NCI-H2107 treated with DMSO at 0.1 percent for 48 hours (cell line): ENCODE results near the gene MTR.
"Not testable (repeated sequence)": the region's sequence is repeated elsewhere in the genome, so short reads cannot be mapped to it uniquely, and the experiment has no call there.

Experiments
- DNase-seq: peaks from one replicate; lab custom pipeline; 2025; ENCODE audit not compliant: unreplicated experiment; lab: John Stamatoyannopoulos, UW

The MTR gene

GRCh38 chr1:236830116-236830515, 35.0 kb downstream of the MTR start:
- no peak for DNase-seq

- no peak for DNase-seq
These were observed 35.5 kb downstream of the MTR start for GRCh38 chr1:236830560-236830959.

- no peak for DNase-seq
These were observed 38.5 kb downstream of the MTR start for GRCh38 chr1:236833575-236833974.

GRCh38 chr1:236834876-236835275, 39.8 kb downstream of the MTR start:
- DNase-seq = no peak

GRCh38 chr1:236835491-236835890, 40.4 kb downstream of the MTR start:
- DNase-seq = no peak

GRCh38 chr1:236836157-236836556, 41.1 kb downstream of the MTR start:
- DNase-seq = no peak

GRCh38 chr1:236837115-236837514, 42.0 kb downstream of the MTR start:
- no peak for DNase-seq

GRCh38 chr1:236837897-236838296, 42.8 kb downstream of the MTR start:
- no peak for DNase-seq

- no peak for DNase-seq
These were observed 46.2 kb downstream of the MTR start for GRCh38 chr1:236841341-236841740.

- no peak for DNase-seq
These were observed 49.6 kb downstream of the MTR start for GRCh38 chr1:236844499-236845271.

GRCh38 chr1:236845830-236846229, 50.7 kb downstream of the MTR start:
- DNase-seq = no peak

- no peak for DNase-seq
These were observed 53.3 kb downstream of the MTR start for GRCh38 chr1:236848274-236848923.

- no peak for DNase-seq
These were observed 55.2 kb downstream of the MTR start for GRCh38 chr1:236850077-236850979.

GRCh38 chr1:236851871-236852270, 56.8 kb downstream of the MTR start:
- DNase-seq = no peak

- no peak for DNase-seq
These were observed 59.0 kb downstream of the MTR start for GRCh38 chr1:236853921-236854604.

- no peak for DNase-seq
These were observed 59.5 kb downstream of the MTR start for GRCh38 chr1:236854605-236854983.

GRCh38 chr1:236856649-236857048, 61.6 kb downstream of the MTR start:
- not testable (repeated sequence) for DNase-seq

- DNase-seq = no peak
These were observed 63.1 kb downstream of the MTR start for GRCh38 chr1:236858165-236858564.

GRCh38 chr1:236860101-236860500, 65.0 kb downstream of the MTR start:
- no peak for DNase-seq

- DNase-seq = no peak
These were observed 65.6 kb downstream of the MTR start for GRCh38 chr1:236860674-236861073.

GRCh38 chr1:236861560-236862218, 66.6 kb downstream of the MTR start:
- peak; percentile 40 for DNase-seq
